Smooth muscle cell (in vitro differentiated cells): ENCODE data around the gene TTC29. TPM values are rescaled to one million over a fixed set of nuclear protein-coding genes. Genes with fewer than 3 reads are reported as not detected.

Experiments used
- DNase-seq: peaks from one replicate; lab custom pipeline; 2025; ENCODE audit not compliant: unreplicated experiment; lab: John Stamatoyannopoulos, UW
- H2AFZ ChIP-seq: fragments of 200-600 bp; sonication (generic); 2 replicates; pipeline ENCODE4 v1.6.0; 2016; ENCODE audit warnings: antibody characterized with exemption, low read depth, mild to moderate bottlenecking
- H3F3A ChIP-seq: fragments of 200-600 bp; sonication (generic); 2 replicates; pipeline ENCODE4 v1.6.0; 2017; ENCODE audit warnings: antibody characterized with exemption, low read depth
- H3K27ac ChIP-seq: fragments of 200-600 bp; sonication (generic); 2 replicates; pipeline ENCODE4 v1.5.1; 2016; ENCODE audit warnings: low read depth, mild to moderate bottlenecking
- H3K27me3 ChIP-seq: fragments of 200-600 bp; sonication (generic); 2 replicates; pipeline ENCODE4 v1.6.1; 2016; ENCODE audit warnings: low read depth, mild to moderate bottlenecking
- H3K36me3 ChIP-seq: fragments of 200-600 bp; sonication (generic); 2 replicates; pipeline ENCODE4 v1.5.1; 2016; ENCODE audit warnings: low read depth
- H3K4me1 ChIP-seq: fragments of 200-600 bp; sonication (generic); 2 replicates; pipeline ENCODE4 v1.5.1; 2016; ENCODE audit warnings: low read depth
- H3K4me2 ChIP-seq: fragments of 200-600 bp; sonication (generic); 2 replicates; pipeline ENCODE4 v1.6.0; 2016; ENCODE audit warnings: mild to moderate bottlenecking
- H3K4me3 ChIP-seq: fragments of 200-600 bp; sonication (generic); 2 replicates; pipeline ENCODE4 v1.5.1; 2016; ENCODE audit warnings: mild to moderate bottlenecking
- H3K79me2 ChIP-seq: fragments of 200-600 bp; sonication (generic); 2 replicates; pipeline ENCODE4 v1.6.0; 2016; ENCODE audit warnings: low read depth, mild to moderate bottlenecking
- H3K9ac ChIP-seq: fragments of 200-600 bp; sonication (generic); 2 replicates; pipeline ENCODE4 v1.6.0; 2016; ENCODE audit warnings: low read depth
- H3K9me3 ChIP-seq: fragments of 200-600 bp; sonication (generic); replicated peaks from 2 replicates; pipeline ENCODE4 v1.5.1; 2016; ENCODE audit warnings: low read depth
- H4K20me1 ChIP-seq: fragments of 200-600 bp; sonication (generic); 2 replicates; pipeline ENCODE4 v1.6.0; 2016; ENCODE audit warnings: low read depth
- CTCF ChIP-seq: fragments of 200-600 bp; sonication (generic); IDR thresholded peaks from 2 replicates; pipeline ENCODE4 v1.5.1; 2017; ENCODE audit warnings: borderline replicate concordance, mild to moderate bottlenecking, antibody characterized with exemption; ENCODE audit not compliant: insufficient read depth, poor library complexity, severe bottlenecking
- WGBS: methylation state at CpG from one replicate; pipeline ENCODE4 v1.1.7; 2016; ENCODE audit warnings: low lambda C conversion rate; 5-methylcytosine and 5-hydroxymethylcytosine counted together
- polyA plus RNA-seq: library from polyadenylated mRNA; unstranded; fragments of >200 nt; fragmentation: Nextera tagmentation; extraction: Ambion mirVana; gene quantifications from 2 replicates; pipeline ENCODE4 v1.2.1, GENCODE V29; 2016
- total RNA-seq: library from RNA; depleted of rRNA; stranded (reverse); fragments of >200 nt; gene quantifications from 2 replicates; pipeline ENCODE4 v1.2.3, GENCODE V29; 2014

TTC29 gene
- total and polyA plus RNA-seq, 2 experiments from 2014 or later = 0.82 to 1.3 TPM

GRCh38 chr4:146814750-146815149 is 130.9 kb downstream of the TTC29 start:
- no peak for TF ChIP-seq CTCF
- Histone ChIP-seq H4K20me1 (no peaks in the 10 kb centered on the region), H3K79me2 (no peaks in the 10 kb centered on the region), H3K27me3 (no peaks in the 10 kb centered on the region), H3K27ac (no peak overlapping the region), H3F3A (no peaks in the 10 kb centered on the region), H3K9ac (no peak overlapping the region), H2AFZ (no peak overlapping the region), H3K4me1 (no peaks in the 10 kb centered on the region), H3K4me3 (no peak overlapping the region), H3K36me3 (no peaks in the 10 kb centered on the region), H3K9me3 (no peaks in the 10 kb centered on the region), H3K4me2 (no peak overlapping the region)
- 78% methylated on average over 5 of the region's 5 CpGs for WGBS
- DNase-seq = no peak

GRCh38 chr4:146795711-146796110 is 150.0 kb downstream of the TTC29 start:
- no peaks in the 10 kb centered on the region for H3K9me3 ChIP-seq
- no peak for TF ChIP-seq CTCF
- no peak for DNase-seq
- H2AFZ ChIP-seq = no peak overlapping the region
- no peaks in the 10 kb centered on the region for H3K27me3 ChIP-seq
- 70% methylated on average over 2 of the region's 2 CpGs for WGBS
- H3K27ac ChIP-seq = no peak overlapping the region
- H4K20me1 ChIP-seq = no peaks in the 10 kb centered on the region
- H3K79me2 ChIP-seq = no peaks in the 10 kb centered on the region
- no peak overlapping the region for H3K9ac ChIP-seq
- H3K36me3 ChIP-seq = no peaks in the 10 kb centered on the region
- H3K4me1 ChIP-seq = no peaks in the 10 kb centered on the region
- H3K4me2 ChIP-seq = no peak overlapping the region
- H3F3A ChIP-seq = no peaks in the 10 kb centered on the region
- no peak overlapping the region for H3K4me3 ChIP-seq

GRCh38 chr4:146793727-146794126 is 151.9 kb downstream of the TTC29 start:
- Histone ChIP-seq H3K79me2 (no peaks in the 10 kb centered on the region), H3K9me3 (no peaks in the 10 kb centered on the region), H3K4me1 (no peaks in the 10 kb centered on the region), H4K20me1 (no peaks in the 10 kb centered on the region), H3K27me3 (no peaks in the 10 kb centered on the region), H3K4me3 (no peak overlapping the region), H3F3A (no peaks in the 10 kb centered on the region), H3K36me3 (no peaks in the 10 kb centered on the region), H3K4me2 (no peak overlapping the region), H3K27ac (no peak overlapping the region), H2AFZ (no peak overlapping the region), H3K9ac (no peak overlapping the region)
- no peak for TF ChIP-seq CTCF
- DNase-seq = no peak

GRCh38 chr4:146791439-146791838 is 154.2 kb downstream of the TTC29 start:
- H3K9ac ChIP-seq = no peak overlapping the region
- H3K36me3 ChIP-seq = no peaks in the 10 kb centered on the region
- H3K4me3 ChIP-seq = no peak overlapping the region
- no peaks in the 10 kb centered on the region for H3K4me1 ChIP-seq
- no peak overlapping the region for H3K27ac ChIP-seq
- 87% methylated on average over 1 of the region's 1 CpG for WGBS
- H3K4me2 ChIP-seq = no peak overlapping the region
- no peak overlapping the region for H2AFZ ChIP-seq
- no peaks in the 10 kb centered on the region for H3F3A ChIP-seq
- no peaks in the 10 kb centered on the region for H3K9me3 ChIP-seq
- no peaks in the 10 kb centered on the region for H4K20me1 ChIP-seq
- no peaks in the 10 kb centered on the region for H3K27me3 ChIP-seq
- no peaks in the 10 kb centered on the region for H3K79me2 ChIP-seq
- no peak for TF ChIP-seq CTCF
- DNase-seq = no peak
